Kidney (tissue), 14 donors: ENCODE measurements around the gene LSM14B. TPM values are rescaled to one million over a fixed set of nuclear protein-coding genes. Genes with fewer than 3 reads are reported as not detected.

ENCODE experiments used
- DNase-seq, 5 donors: peaks; one replicate each; pipeline ENCODE4 v3.0.0-alpha.2; 2013 to 2020
- FAIRE-seq: peaks from 2 replicates; lab custom pipeline; 2012; peaks lifted over from hg19 to GRCh38; lab: Jason Lieb, UNC
- H3K27ac ChIP-seq, 2 donors: one replicate each; pipeline ENCODE4 v1.7.0; 2013; ENCODE audit warnings: low read depth in 2 of 2, low read length in 2 of 2, inconsistent platforms in 1 of 2
- H3K27me3 ChIP-seq: one replicate; pipeline ENCODE4 v1.7.1; 2013; ENCODE audit warnings: low read length, inconsistent platforms; ENCODE audit not compliant: control insufficient read depth, insufficient read depth
- H3K36me3 ChIP-seq, 3 donors: one replicate each; pipeline versions ENCODE4 v1.7.0 to v1.7.1; 2013; ENCODE audit warnings: low read length in 3 of 3, control low read depth in 1 of 3, inconsistent platforms in 1 of 3; ENCODE audit not compliant: insufficient read depth in 3 of 3, control insufficient read depth in 2 of 3
- H3K4me1 ChIP-seq, 3 donors: one replicate each; pipeline versions ENCODE4 v1.7.0 to v1.7.1; 2013; ENCODE audit warnings: low read length in 3 of 3, inconsistent platforms in 1 of 3, low read depth in 1 of 3; ENCODE audit not compliant: control insufficient read depth in 2 of 3, insufficient read depth in 2 of 3
- H3K4me3 ChIP-seq, 3 donors: one replicate each; pipeline versions ENCODE4 v1.7.0 to v1.8.1; 2013; ENCODE audit warnings: low read length in 3 of 3, control low read depth in 1 of 3, inconsistent platforms in 1 of 3
- H3K9ac ChIP-seq, 3 donors: one replicate each; pipeline versions ENCODE4 v1.7.0 to v1.7.1; 2013; ENCODE audit warnings: low read length in 3 of 3, control low read depth in 1 of 3, inconsistent platforms in 1 of 3
- H3K9me3 ChIP-seq, 3 donors: one replicate each; pipeline versions ENCODE4 v1.7.0 to v1.7.1; 2013; ENCODE audit warnings: low read length in 3 of 3, control low read depth in 1 of 3, inconsistent platforms in 1 of 3; ENCODE audit not compliant: control insufficient read depth in 2 of 3, insufficient read depth in 1 of 3
- CTCF ChIP-seq: IDR thresholded peaks from 3 replicates; pipeline ENCODE4 v1.5.1; 2012; ENCODE audit warnings: mild to moderate bottlenecking, moderate library complexity, borderline replicate concordance; ENCODE audit not compliant: insufficient read depth; ENCODE audit errors: extremely low read depth
- intact Hi-C: fragments of 100-400 bp; cut with DNase I; formaldehyde crosslinking; loops from one replicate; pipeline ENCODE4 v1.11.1; 2022
- polyA plus RNA-seq: library from polyadenylated mRNA; stranded (reverse); fragments of 350-450 nt; fragmentation: Illumina TruSeq; extraction: RNeasy Lipid Tissue Mini Kit (QIAGEN cat#74804); gene quantifications from one replicate; pipeline ENCODE4 v1.2.3, GENCODE V29; 2014; ENCODE audit warnings: low read depth, low replicate concordance; ENCODE audit not compliant: insufficient read depth
- total RNA-seq: library from RNA; stranded (reverse); fragmentation: NEBNext Ultra II Directional; extraction: Animal tissue kit (Norgen Biotek cat#: 25700); gene quantifications from one replicate; pipeline ENCODE4 v1.2.1, GENCODE V29; 2021
- donor health status: control.
- donor health status: control.
- donor health status: control.
- donor health status: control.
- donor health status: control.
- donor health status: DM: yes; HTN: yes; CAD: no.
- donor health status: Normal renal cell carcinoma (clear cell type).

The LSM14B gene
- total and polyA plus RNA-seq, 2 donors from 2014 or later: 18.0 to 31.6 TPM

GRCh38 chr20:62122654-62123449, 577 bp downstream of the LSM14B start:
- FAIRE-seq (no peak), DNase-seq (peak; percentile 41 to 89 (median 65))
- intact Hi-C loops: no loop called here
- H3K27ac ChIP-seq: peak overlapping the region; percentile 69 to 74
- H3K36me3 ChIP-seq: peaks cover 14 to 29% (median 21%) of the 10 kb centered on the region in 3 donors
- no peaks in the 10 kb centered on the region for H3K9me3 ChIP-seq
- peaks cover 0 to 33% (median 10%) of the 10 kb centered on the region in 3 donors for H3K4me1 ChIP-seq
- TF ChIP-seq CTCF: no peak
- H3K9ac ChIP-seq: peak overlapping the region in 2 of 3 donors; percentile 42 to 48
- peak overlapping the region; percentile 56 to 64 (median 62) for H3K4me3 ChIP-seq
- no peaks in the 10 kb centered on the region for H3K27me3 ChIP-seq

DNA sequence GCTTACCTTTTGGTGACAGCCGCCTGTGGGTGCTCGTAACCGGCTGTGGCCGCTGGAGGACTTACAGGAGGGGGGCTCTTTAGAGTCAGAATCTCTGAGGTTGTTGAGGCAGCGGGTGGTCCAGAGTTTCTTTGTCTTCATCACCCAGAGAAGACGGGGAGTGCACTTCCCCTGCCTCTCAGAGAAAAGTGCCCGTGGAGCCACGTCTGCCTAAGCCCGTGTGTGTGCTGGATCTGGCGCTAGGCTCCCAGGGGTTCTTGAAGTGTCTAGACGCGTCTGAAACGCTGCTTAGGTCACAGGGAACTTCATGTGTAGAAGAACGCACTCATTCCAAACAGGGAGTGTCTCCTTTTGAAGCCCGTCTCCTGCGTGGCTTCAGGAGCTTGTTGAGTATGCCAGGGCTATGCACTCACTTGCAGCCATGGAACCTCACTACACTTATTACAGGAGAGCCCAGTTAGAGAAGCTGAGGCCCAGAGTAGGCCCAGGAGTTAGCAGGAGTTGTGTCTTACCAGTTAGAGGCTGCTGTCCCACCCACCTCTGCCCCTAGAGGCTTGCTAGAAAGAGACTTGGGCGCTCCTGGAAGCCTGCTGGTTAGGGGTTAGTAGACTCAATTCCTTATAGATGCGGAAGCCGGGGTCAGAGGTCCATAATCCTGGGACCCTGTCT, 1.3 kb downstream of the LSM14B start:
- peak overlapping the region in 1 of 3 donors; percentile 42 for H3K9ac ChIP-seq
- H3K4me3 ChIP-seq: peak overlapping the region; percentile 42 to 64 (median 43)
- no peak overlapping the region for H3K27ac ChIP-seq
- DNase-seq (no peak), FAIRE-seq (no peak)
- intact Hi-C loops: no loop called here
- peaks cover 0 to 33% (median 10%) of the 10 kb centered on the region in 3 donors for H3K4me1 ChIP-seq
- TF ChIP-seq CTCF: no peak
- no peaks in the 10 kb centered on the region for H3K9me3 ChIP-seq
- H3K36me3 ChIP-seq: peaks cover 14 to 36% (median 29%) of the 10 kb centered on the region in 3 donors
- H3K27me3 ChIP-seq: no peaks in the 10 kb centered on the region

DNA sequence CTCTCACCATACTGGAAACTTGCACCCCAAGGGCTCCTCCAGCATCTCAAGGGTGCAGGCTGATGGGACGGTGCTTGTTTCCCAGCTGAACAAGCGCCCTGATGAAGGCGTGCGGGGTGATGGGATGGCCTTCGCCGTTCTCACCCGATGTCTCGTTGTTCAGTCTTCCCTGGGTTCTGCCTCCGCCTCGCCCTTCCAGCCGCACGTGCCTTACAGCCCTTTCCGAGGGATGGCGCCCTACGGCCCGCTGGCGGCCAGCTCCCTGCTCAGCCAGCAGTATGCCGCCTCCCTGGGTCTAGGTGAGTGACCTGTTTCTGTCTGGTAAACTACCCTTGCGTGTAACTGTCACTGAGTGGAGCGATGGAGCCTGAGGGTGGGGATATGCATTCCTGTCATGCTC, 3.9 kb downstream of the LSM14B start:
- FAIRE-seq (no peak), DNase-seq (peak in 1 of 5 donors; percentile 73)
- no peaks in the 10 kb centered on the region for H3K27me3 ChIP-seq
- H3K27ac ChIP-seq: no peak overlapping the region
- H3K9ac ChIP-seq: no peak overlapping the region
- H3K36me3 ChIP-seq: peaks cover 18 to 60% (median 38%) of the 10 kb centered on the region in 3 donors
- peaks cover 0 to 22% (median 3%) of the 10 kb centered on the region in 3 donors for H3K4me1 ChIP-seq
- no peak for TF ChIP-seq CTCF
- H3K4me3 ChIP-seq: no peak overlapping the region
- no peaks in the 10 kb centered on the region for H3K9me3 ChIP-seq
- intact Hi-C loops: no loop called here
